ENCODE data around the gene KHSRP.

Gene KHSRP

GRCh38 chr19:6424195-6424938 lies at the start of gene KHSRP:
KHSRP (minus strand) TSS chr19:6424811; CDS start chr19:6424701, 110 bp downstream.
- peak; percentile 44 for DNase-seq (ENCODE audit: low read depth, low spot score)

GRCh38 chr19:6473647-6474046 lies 49.0 kb upstream of the KHSRP start:
- DNase-seq (ENCODE audit: low read depth, low spot score): no peak

DNA sequence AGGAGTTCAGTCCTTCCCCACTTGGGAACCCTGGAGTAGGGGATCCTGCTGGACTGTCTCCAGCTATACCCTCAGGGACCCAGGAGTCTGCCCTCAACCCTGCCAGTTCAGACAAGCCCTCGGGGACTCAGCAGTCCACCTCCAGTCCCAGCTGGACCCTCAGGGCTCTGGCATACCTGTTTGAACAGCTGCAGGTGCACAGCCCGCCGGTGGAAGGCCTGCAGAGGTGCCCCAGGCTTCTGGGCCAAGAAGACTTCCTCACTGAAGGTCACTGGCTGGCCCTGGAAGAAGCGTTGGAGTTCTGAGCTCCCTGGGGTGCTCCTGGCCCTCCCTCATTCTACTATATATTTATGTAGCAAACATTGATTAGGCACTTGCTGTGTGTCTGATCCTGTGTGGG lies 48.1 kb upstream of the KHSRP start:
- DNase-seq (ENCODE audit: low read depth, low spot score): no peak

DNA sequence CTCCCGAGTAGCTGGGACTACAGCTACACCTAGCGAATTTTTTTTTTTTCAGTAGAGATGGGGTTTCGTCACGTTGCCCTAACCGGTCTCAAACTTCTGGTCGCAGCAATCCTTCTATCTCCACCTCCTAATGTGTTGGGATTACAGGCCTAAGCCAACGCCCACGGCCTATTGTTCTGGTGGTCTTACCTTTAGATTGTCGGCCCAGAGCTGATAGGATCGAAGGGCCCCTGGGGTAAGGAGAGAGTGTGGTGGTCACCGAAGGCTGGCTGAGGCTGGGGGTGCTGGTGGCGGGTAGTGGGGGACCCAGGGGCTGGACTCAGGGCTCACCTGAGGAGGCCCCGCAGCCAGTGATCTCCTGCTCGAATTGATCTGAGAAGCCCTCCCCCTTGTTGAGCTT lies 46.5 kb upstream of the KHSRP start:
- no peak for DNase-seq (ENCODE audit: low read depth, low spot score)

DNA sequence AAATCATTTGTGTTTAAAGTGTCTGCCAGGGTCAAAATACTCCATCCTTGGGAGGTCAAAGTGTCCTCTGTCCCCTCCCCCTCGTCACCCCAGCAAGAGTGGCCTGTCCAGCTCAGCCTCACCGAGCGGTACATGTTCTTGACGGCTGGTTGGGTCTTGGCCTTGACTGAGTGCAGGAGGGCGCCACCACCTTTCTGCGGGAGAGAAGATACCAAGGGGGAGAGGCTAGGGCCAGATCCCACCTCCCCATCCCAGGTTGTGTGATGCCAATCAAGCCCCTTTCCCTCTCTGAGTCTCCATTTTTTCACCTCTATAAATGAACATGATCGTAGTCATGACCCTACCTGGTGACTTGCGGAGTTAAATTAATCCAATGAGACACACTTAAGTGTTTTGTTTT lies 45.6 kb upstream of the KHSRP start:
- DNase-seq (ENCODE audit: low read depth, low spot score): no peak

GRCh38 chr19:6467384-6467783 lies 42.8 kb upstream of the KHSRP start:
- no peak for DNase-seq (ENCODE audit: low read depth, low spot score)

GRCh38 chr19:6466526-6467248 lies 42.1 kb upstream of the KHSRP start:
- DNase-seq (ENCODE audit: low read depth, low spot score): no peak

GRCh38 chr19:6465663-6466062 lies 41.1 kb upstream of the KHSRP start:
- DNase-seq (ENCODE audit: low read depth, low spot score): no peak

DNA sequence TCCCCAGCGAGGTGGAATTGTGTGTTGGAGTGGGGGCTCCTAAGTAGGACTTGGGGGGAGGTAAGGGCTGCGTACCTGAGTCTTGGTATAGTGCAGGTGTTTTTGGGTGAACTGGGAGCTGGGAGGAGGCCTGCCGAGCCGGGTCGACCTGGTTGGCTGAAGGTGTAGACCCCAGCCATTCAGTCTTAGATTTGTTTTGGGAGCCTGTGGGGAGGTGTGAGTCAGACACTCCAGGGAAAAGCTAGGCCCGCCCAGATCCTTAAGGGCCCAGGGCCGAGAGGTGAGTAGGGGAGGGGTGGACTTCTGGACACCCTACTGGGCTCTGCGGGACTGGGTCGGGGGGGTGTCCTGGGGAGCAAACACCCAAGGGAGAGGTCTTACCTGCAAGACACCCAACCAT lies 40.4 kb upstream of the KHSRP start:
- DNase-seq (ENCODE audit: low read depth, low spot score): no peak

- DNase-seq (ENCODE audit: low read depth, low spot score): no peak
Measured at GRCh38 chr19:6464070-6464873, 39.7 kb upstream of the KHSRP start, which contains the start of gene CRB3. CRB3 (plus strand) TSS chr19:6464271; CDS start chr19:6464702, 431 bp downstream.

DNA sequence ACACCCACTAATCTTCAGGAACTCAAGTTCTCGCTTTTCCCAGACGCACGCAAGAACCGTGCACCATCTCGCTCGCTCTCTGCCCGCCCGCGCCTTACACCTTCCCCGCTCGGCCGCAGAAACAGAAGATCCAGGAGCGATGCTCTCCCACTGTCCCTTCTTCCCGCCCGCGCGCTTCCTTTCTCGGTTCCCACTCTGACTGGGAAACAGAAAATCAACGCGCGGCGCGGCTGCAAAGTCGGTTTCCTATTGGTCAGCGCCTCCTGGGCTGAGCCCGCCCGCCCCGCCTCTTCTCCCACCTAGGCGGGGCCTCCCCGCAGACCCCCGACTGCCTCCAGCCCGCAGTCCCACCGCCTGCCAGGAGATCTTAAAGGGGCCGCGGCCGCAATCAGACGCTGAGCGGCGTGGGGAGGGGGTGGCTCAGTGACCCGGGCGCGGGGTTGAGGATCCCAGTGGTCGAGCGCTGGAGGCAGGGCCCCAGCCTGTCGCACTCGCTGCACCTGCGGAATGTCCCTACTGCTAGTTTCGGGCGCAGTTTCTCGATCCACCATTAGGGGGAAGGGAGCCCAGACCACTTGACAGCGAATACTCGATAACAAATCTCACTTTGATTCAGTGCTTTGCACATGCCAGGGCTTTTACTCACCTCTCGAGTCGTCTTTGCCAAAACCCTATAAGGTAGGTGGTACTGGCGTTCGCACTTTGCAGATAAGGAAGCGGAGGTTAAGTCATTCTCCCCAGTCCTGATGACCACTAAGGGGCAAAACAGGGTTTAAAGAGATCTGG lies 35.7 kb upstream of the KHSRP start:
- peak; percentile 99 for DNase-seq (ENCODE audit: low read depth, low spot score)

DNA sequence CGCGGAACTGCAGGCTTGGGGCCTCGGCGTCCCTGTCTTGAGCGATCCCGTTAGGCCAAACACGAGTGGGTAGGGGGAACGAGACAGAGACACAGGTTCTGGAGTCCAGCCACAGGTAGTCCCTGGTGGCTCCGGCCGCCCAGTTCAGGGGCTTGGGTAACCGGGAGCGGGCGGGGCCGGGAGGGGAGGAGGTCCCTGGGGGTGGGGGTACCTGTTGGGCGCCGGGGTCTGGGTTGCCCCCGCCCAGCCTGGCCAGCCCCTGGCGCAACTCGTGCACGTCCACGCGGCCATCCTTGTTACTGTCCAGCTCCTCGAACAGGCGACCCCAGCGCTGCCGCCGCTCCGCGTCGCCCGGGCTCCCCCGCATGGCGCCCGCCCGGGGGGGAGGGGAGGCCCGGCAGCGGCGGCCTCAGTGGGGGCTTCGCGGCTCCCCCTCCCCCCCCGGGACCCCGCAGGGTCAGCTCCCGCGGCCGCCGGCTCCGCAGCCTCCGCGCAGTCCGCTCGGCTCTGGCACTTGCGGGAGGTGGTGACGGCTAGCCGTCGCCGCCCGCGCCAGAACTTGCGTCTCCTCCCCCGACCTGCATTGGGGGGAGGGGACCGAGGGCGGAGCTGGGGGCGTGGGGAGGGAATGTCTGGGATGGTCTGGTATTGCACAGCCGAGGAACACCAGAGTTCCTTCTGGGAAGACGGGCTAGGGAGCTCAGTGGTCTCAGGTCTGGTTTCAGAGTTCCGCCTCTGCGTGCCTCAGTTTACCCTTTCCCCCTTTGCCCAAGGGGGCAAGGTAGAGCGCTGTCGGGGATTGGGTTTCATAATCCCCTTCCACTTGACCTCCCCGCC lies 34.9 kb upstream of the KHSRP start, which contains the start of gene SLC25A23:
SLC25A23 (minus strand) TSS at position 531 of the 837 bp plus-strand sequence; CDS start at position 367, 164 bp downstream.
- peak; percentile 92 for DNase-seq (ENCODE audit: low read depth, low spot score)

GRCh38 chr19:6458695-6459261 lies 34.2 kb upstream of the KHSRP start:
- peak; percentile 19 for DNase-seq (ENCODE audit: low read depth, low spot score)

DNA sequence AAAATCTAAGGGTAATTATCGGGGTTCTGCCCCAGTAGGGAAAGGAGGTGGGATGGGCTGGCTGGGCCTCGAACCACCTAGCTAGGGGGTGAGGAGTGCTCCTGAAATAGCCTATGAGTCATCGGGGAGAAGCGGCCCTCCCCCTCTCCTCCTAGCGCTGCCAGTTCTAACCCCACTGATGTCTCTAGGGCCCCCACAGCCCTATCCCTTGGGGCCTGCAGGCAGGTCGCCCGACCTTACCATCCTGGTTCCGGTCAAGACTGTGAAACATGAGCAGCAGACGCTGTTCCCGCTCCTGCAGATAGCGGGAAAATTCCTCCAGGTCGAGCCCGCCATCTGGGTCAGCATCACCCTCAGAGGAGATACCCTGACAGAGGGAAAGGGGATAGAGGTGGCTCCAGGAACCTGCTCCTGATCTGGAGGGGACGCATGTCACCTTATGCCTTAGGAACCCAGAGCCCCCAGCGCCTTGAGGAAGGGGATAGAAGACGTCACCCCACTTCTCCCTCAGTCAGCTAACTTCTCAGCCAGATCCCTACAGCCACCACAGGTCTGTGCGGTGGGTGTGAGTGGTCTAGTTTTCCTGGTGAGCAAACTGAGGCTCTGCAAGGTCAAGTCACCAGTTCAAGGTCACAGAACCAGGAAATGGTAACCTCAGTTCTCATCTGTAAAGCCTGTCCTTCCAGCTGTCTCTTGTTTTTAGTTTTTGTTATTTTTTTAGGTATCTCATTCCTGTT lies 33.5 kb upstream of the KHSRP start:
- DNase-seq (ENCODE audit: low read depth, low spot score): no peak

- DNase-seq (ENCODE audit: low read depth, low spot score): no peak
Measured at GRCh38 chr19:6455924-6456323, 31.3 kb upstream of the KHSRP start.

- DNase-seq (ENCODE audit: low read depth, low spot score): no peak
Measured at GRCh38 chr19:6453951-6454565, 29.4 kb upstream of the KHSRP start.

GRCh38 chr19:6452899-6453298 lies 28.3 kb upstream of the KHSRP start:
- DNase-seq (ENCODE audit: low read depth, low spot score): no peak

DNA sequence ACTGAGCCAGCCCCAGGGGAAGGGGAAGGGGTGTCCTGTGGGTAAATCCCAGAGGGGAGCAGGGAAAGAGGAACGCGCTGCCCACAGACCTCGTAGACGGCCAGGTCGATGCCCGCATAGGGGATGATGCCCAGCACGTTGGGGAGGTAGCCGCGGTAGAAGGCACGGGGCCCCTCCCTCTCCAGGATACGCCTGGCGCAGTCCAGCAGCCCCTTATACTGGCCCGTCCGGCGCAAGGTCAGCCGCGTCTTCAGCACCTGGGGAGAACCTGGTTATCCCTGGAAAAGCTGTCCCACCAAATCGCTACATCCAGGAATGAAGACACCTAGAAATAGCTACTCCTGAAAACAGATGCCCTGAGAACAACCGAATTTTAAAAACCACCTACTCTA lies 27.6 kb upstream of the KHSRP start:
- no peak for DNase-seq (ENCODE audit: low read depth, low spot score)

All from astrocyte of the hippocampus (primary cell).